Coronary artery (tissue), 2 donors: Measurements from ENCODE around the gene NCAM1.

Source experiments
- DNase-seq: peaks from one replicate; pipeline ENCODE4 v3.0.0-alpha.2; 2017; ENCODE audit warnings: low spot score
- H3K27ac ChIP-seq, 2 donors: fragments of 200-600 bp; sonication (generic); one replicate each; pipeline ENCODE4 v1.5.1; 2016 to 2019
- H3K4me3 ChIP-seq: fragments of 200-600 bp; sonication (generic); 2 replicates; pipeline ENCODE4 v1.5.1; 2016; ENCODE audit warnings: mild to moderate bottlenecking, moderate library complexity
- TF ChIP-seq, protein P1 (sequence below): fragments of 200-600 bp; sonication (generic); IDR thresholded peaks from one replicate; pipeline ENCODE4 v1.5.1; 2019; ENCODE audit warnings: antibody characterized with exemption

NCAM1 gene

DNA sequence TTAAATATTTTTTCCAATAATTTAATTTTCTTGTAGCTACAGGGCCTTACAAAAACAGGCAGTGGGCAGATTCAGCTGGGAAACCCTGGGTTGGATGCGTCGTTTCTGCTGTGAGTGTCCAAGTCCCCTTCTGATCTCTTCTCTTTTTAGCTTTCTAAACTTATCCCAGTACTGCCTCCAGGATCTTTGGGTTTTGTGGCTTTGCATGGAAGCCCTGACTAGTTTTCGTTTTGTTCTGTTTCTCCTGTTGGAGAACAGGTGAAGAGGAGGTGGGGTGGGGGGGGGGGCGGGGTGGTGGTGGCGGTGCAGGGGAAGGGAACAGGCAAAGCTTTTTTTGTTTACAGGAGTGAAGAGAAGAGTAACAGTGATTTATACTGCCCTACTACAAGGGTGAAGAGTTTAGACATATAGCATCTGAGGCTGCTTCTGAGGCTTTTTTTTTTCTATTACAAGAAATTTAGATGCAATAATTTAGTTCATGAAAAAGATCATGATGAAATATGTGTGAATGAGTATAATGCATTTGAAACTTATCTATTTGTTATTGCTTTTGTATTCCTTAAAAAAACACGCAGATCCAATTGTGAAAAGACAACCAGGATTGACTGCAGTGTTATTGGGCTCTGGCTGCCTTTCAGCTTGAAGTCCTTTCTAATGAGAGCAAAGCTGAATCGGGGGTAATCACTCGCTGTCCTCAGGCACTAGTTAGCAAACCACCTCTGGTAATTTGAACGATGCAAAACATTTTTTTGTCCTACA is 142.9 kb downstream of the NCAM1 start:
- no peak overlapping the region for H3K27ac ChIP-seq
- H3K4me3 ChIP-seq, result no peak overlapping the region
- DNase-seq, result no peak
- TF ChIP-seq, protein P1, sequence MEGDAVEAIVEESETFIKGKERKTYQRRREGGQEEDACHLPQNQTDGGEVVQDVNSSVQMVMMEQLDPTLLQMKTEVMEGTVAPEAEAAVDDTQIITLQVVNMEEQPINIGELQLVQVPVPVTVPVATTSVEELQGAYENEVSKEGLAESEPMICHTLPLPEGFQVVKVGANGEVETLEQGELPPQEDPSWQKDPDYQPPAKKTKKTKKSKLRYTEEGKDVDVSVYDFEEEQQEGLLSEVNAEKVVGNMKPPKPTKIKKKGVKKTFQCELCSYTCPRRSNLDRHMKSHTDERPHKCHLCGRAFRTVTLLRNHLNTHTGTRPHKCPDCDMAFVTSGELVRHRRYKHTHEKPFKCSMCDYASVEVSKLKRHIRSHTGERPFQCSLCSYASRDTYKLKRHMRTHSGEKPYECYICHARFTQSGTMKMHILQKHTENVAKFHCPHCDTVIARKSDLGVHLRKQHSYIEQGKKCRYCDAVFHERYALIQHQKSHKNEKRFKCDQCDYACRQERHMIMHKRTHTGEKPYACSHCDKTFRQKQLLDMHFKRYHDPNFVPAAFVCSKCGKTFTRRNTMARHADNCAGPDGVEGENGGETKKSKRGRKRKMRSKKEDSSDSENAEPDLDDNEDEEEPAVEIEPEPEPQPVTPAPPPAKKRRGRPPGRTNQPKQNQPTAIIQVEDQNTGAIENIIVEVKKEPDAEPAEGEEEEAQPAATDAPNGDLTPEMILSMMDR, result no peak

GRCh38 chr11:113104691-113105251 is 143.6 kb downstream of the NCAM1 start:
- H3K27ac ChIP-seq, result no peak overlapping the region
- TF ChIP-seq, protein P1, result no peak
- no peak overlapping the region for H3K4me3 ChIP-seq

GRCh38 chr11:113105592-113105991 is 144.4 kb downstream of the NCAM1 start:
- Histone ChIP-seq H3K27ac (no peak overlapping the region), H3K4me3 (no peak overlapping the region)
- TF ChIP-seq, protein P1, result no peak
- DNase-seq, result no peak

More at GRCh38 chr11:113104691-113105251, 143.6 kb downstream of the NCAM1 start:
- DNase-seq, result no peak

- Histone ChIP-seq H3K27ac (no peak overlapping the region), H3K4me3 (no peak overlapping the region)
- DNase-seq, result no peak
- TF ChIP-seq, protein P1, result no peak
Measured at GRCh38 chr11:113106507-113106906, 145.3 kb downstream of the NCAM1 start.

DNA sequence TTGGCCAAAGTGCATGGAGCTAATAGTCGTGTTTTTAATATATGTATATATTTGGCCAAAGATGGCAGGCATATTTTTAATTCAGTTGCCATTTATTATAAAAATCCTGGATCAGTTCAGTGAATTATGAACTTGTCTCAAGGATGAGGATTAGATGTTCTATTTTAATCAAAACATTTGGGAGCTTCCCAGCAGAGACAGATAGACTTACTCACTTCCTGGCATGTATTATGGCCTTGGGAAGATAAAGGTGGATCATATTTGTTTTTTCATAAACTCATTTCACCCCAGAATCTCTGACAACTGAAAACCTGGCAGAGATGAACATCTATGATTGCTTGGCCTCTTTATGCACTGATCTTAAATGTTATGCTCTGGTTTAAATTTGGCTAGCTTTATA is 148.8 kb downstream of the NCAM1 start:
- no peak overlapping the region for H3K27ac ChIP-seq
- TF ChIP-seq, protein P1, result no peak
- no peak for DNase-seq
- no peak overlapping the region for H3K4me3 ChIP-seq

GRCh38 chr11:113111156-113111555 is 149.9 kb downstream of the NCAM1 start:
- TF ChIP-seq, protein P1, result no peak
- no peak for DNase-seq
- H3K4me3 ChIP-seq, result no peak overlapping the region
- H3K27ac ChIP-seq, result no peak overlapping the region

DNA sequence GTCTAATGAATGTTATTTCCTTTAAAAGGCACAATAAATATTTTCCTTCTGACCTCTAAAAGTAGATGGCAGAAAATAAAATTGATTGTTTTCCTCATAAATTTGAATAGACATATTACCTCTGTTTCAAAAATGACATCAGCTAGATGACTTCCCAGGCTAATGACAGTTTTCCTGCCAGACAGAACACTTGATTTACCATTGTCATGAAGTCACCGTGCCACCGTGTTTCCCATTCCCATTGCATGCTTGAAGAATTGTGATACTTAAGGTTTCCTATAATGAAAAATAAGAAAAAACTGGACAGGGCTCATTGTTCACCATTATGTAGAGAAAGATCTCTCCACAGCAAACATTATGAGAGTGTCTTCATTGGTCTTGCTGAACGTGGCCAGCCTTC is 151.1 kb downstream of the NCAM1 start:
- no peak overlapping the region for H3K27ac ChIP-seq
- no peak overlapping the region for H3K4me3 ChIP-seq
- no peak for DNase-seq
- TF ChIP-seq, protein P1, result no peak
